Subcutaneous abdominal adipose tissue (tissue), 5 donors: ENCODE data around the gene RRP9.

ENCODE experiments used
- H3K27ac ChIP-seq: one replicate; pipeline ENCODE4 v1.7.0; 2013; ENCODE audit warnings: low read depth, mild to moderate bottlenecking, inconsistent platforms, low read length, moderate library complexity
- H3K27me3 ChIP-seq, 5 donors: one replicate each; pipeline ENCODE4 v1.7.0; 2013; ENCODE audit warnings: low read length in 5 of 5, inconsistent platforms in 1 of 5; ENCODE audit not compliant: control insufficient read depth in 5 of 5, insufficient read depth in 4 of 5
- H3K36me3 ChIP-seq, 5 donors: one replicate each; pipeline ENCODE4 v1.7.0; 2013; ENCODE audit warnings: low read length in 5 of 5; ENCODE audit not compliant: control insufficient read depth in 5 of 5, insufficient read depth in 5 of 5
- H3K4me1 ChIP-seq, 5 donors: one replicate each; pipeline ENCODE4 v1.7.0; 2013; ENCODE audit warnings: low read length in 5 of 5, mild to moderate bottlenecking in 3 of 5, moderate library complexity in 1 of 5; ENCODE audit not compliant: control insufficient read depth in 5 of 5, insufficient read depth in 5 of 5
- H3K4me3 ChIP-seq, 5 donors: one replicate each; pipeline ENCODE4 v1.7.0; 2013; ENCODE audit warnings: low read length in 5 of 5, low read depth in 1 of 5
- H3K9ac ChIP-seq, 5 donors: one replicate each; pipeline ENCODE4 v1.7.0; 2013; ENCODE audit warnings: low read length in 5 of 5, mild to moderate bottlenecking in 4 of 5, moderate library complexity in 3 of 5
- H3K9me3 ChIP-seq, 5 donors: one replicate each; pipeline ENCODE4 v1.7.0; 2013; ENCODE audit warnings: low read length in 5 of 5; ENCODE audit not compliant: control insufficient read depth in 5 of 5
- donor health status: healthy.
- donor health status: healthy.
- donor health status: healthy.
- donor health status: healthy.
- donor health status: healthy.

RRP9 gene

DNA sequence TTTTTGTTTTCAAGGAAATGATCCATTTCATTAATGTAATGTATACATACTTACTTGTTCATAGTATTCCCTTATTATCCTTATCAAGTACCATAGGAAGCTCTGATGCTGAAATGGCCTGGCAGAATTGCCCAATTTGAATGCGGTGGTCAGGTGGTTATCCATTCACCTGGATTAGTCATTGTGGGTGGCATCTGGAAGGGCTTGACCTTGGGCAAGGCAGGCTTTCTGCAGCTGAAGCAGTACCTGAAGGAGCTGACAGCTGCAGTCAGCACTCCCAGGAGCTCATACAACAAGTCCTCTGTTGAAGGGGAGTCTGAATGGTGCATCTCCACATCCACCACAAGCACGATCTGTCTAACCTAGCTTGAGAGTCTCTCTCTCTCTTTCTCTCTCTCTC lies 54.1 kb downstream of the RRP9 start:
- Histone ChIP-seq H3K9me3 (no peaks in the 10 kb centered on the region), H3K27me3 (peaks cover 0 to 2% (median 0%) of the 10 kb centered on the region in 5 donors), H3K27ac (no peak overlapping the region), H3K4me1 (no peaks in the 10 kb centered on the region), H3K9ac (no peak overlapping the region), H3K4me3 (no peak overlapping the region), H3K36me3 (no peaks in the 10 kb centered on the region)

DNA sequence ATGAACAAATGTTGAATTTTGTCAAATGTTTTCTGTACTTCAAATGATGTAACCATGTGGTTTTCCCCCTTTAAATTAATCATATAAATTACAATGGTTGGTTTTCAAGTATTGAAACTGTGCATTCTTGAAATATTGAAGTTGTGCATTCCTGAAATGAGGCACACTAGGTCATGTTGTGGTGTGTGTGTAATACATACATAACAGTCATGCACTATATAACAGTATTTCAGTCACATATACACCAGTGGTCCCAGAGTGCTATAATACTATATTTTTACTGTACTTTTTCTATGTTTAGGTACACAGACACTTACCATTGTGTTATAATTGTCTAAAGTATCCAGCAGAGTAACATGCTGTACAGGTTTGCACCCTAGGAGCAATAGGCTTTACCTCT lies 55.3 kb downstream of the RRP9 start:
- H3K4me1 ChIP-seq = no peaks in the 10 kb centered on the region
- no peaks in the 10 kb centered on the region for H3K9me3 ChIP-seq
- H3K27me3 ChIP-seq = no peaks in the 10 kb centered on the region
- H3K4me3 ChIP-seq = no peak overlapping the region
- no peaks in the 10 kb centered on the region for H3K36me3 ChIP-seq
- no peak overlapping the region for H3K9ac ChIP-seq
- H3K27ac ChIP-seq = no peak overlapping the region
